Skeletal muscle tissue (tissue), 4 donors: Measurements from ENCODE around the gene GNL1. TPM values are rescaled to one million over a fixed set of nuclear protein-coding genes. Genes with fewer than 3 reads are reported as not detected.
"Not testable (repeated sequence)": the region's sequence is repeated elsewhere in the genome, so short reads cannot be mapped to it uniquely, and the experiment has no call there.

ENCODE experiments used
- H3K27ac ChIP-seq: one replicate; pipeline ENCODE4 v1.7.0; 2013; ENCODE audit warnings: mild to moderate bottlenecking, low read depth, low read length, inconsistent platforms
- H3K27me3 ChIP-seq, 3 donors: one replicate each; pipeline ENCODE4 v1.7.0; 2013; ENCODE audit warnings: low read length in 3 of 3; ENCODE audit not compliant: control insufficient read depth in 3 of 3, insufficient read depth in 3 of 3
- H3K36me3 ChIP-seq, 3 donors: one replicate each; pipeline ENCODE4 v1.7.0; 2013; ENCODE audit warnings: low read length in 3 of 3; ENCODE audit not compliant: control insufficient read depth in 3 of 3, insufficient read depth in 3 of 3
- H3K4me1 ChIP-seq, 3 donors: one replicate each; pipeline ENCODE4 v1.7.0; 2013; ENCODE audit warnings: low read length in 3 of 3, mild to moderate bottlenecking in 3 of 3; ENCODE audit not compliant: control insufficient read depth in 3 of 3, insufficient read depth in 3 of 3
- H3K4me3 ChIP-seq, 3 donors: one replicate each; pipeline ENCODE4 v1.7.0; 2013; ENCODE audit warnings: low read length in 3 of 3
- H3K9ac ChIP-seq, 3 donors: one replicate each; pipeline ENCODE4 v1.7.0; 2013; ENCODE audit warnings: low read length in 3 of 3, mild to moderate bottlenecking in 3 of 3, moderate library complexity in 2 of 3, low read depth in 1 of 3
- H3K9me3 ChIP-seq, 3 donors: one replicate each; pipeline ENCODE4 v1.7.0; 2013; ENCODE audit warnings: low read length in 3 of 3; ENCODE audit not compliant: control insufficient read depth in 3 of 3
- total RNA-seq: library from RNA; depleted of rRNA; stranded (reverse); fragments of >200 nt; gene quantifications from one replicate; pipeline ENCODE4 v1.2.3, GENCODE V29; 2014
- donor health status: Osteomylitis.

The GNL1 gene
- total RNA-seq, 1 donor from 2014 or later, result 22.4 TPM

- no peak overlapping the region for H3K27ac ChIP-seq
- no peak overlapping the region for H3K9ac ChIP-seq
- peaks cover 3 to 14% (median 9%) of the 10 kb centered on the region in 3 donors for H3K4me1 ChIP-seq
- H3K27me3 ChIP-seq, result peaks cover 0 to 6% (median 0%) of the 10 kb centered on the region in 3 donors
- H3K36me3 ChIP-seq, result no peaks in the 10 kb centered on the region
- no peak overlapping the region for H3K4me3 ChIP-seq
- H3K9me3 ChIP-seq, result no peaks in the 10 kb centered on the region
These were observed 18.4 kb downstream of the GNL1 start for GRCh38 chr6:30537931-30538330.

GRCh38 chr6:30533460-30534294 lies 22.6 kb downstream of the GNL1 start:
- Histone ChIP-seq H3K27ac (no peak overlapping the region), H3K9me3 (no peaks in the 10 kb centered on the region), H3K27me3 (no peaks in the 10 kb centered on the region), H3K4me1 (peaks cover 0 to 5% (median 0%) of the 10 kb centered on the region in 3 donors), H3K9ac (no peak overlapping the region), H3K4me3 (no peak overlapping the region), H3K36me3 (no peaks in the 10 kb centered on the region)

- no peak overlapping the region for H3K27ac ChIP-seq
These were observed 26.3 kb downstream of the GNL1 start for GRCh38 chr6:30530014-30530413.

GRCh38 chr6:30529349-30529875 lies 26.9 kb downstream of the GNL1 start:
- H3K4me1 ChIP-seq, H3K9me3 ChIP-seq, H3K27me3 ChIP-seq, H3K27ac ChIP-seq, H3K36me3 ChIP-seq, H3K9ac ChIP-seq, H3K4me3 ChIP-seq: not testable (repeated sequence)

More at GRCh38 chr6:30530014-30530413, 26.3 kb downstream of the GNL1 start:
- Histone ChIP-seq H3K4me1 (peaks cover 0 to 5% (median 2%) of the 10 kb centered on the region in 3 donors), H3K4me3 (no peak overlapping the region), H3K9ac (no peak overlapping the region), H3K27me3 (no peaks in the 10 kb centered on the region), H3K36me3 (no peaks in the 10 kb centered on the region), H3K9me3 (no peaks in the 10 kb centered on the region)

- not testable (repeated sequence) for H3K9me3 ChIP-seq, H3K27me3 ChIP-seq, H3K9ac ChIP-seq, H3K27ac ChIP-seq, H3K4me3 ChIP-seq, H3K36me3 ChIP-seq, H3K4me1 ChIP-seq
These were observed 29.8 kb downstream of the GNL1 start for GRCh38 chr6:30526444-30526843.

- H3K9ac ChIP-seq, H3K4me3 ChIP-seq, H3K36me3 ChIP-seq, H3K27me3 ChIP-seq, H3K4me1 ChIP-seq, H3K9me3 ChIP-seq, H3K27ac ChIP-seq: not testable (repeated sequence)
These were observed 34.3 kb downstream of the GNL1 start for GRCh38 chr6:30521952-30522351.

- not testable (repeated sequence) for H3K36me3 ChIP-seq, H3K4me3 ChIP-seq, H3K9ac ChIP-seq, H3K9me3 ChIP-seq, H3K4me1 ChIP-seq, H3K27me3 ChIP-seq, H3K27ac ChIP-seq
These were observed 35.2 kb downstream of the GNL1 start for GRCh38 chr6:30521082-30521481.

- Histone ChIP-seq H3K9ac (no peak overlapping the region), H3K4me3 (no peak overlapping the region), H3K9me3 (peaks cover 0 to 3% (median 0%) of the 10 kb centered on the region in 3 donors), H3K36me3 (no peaks in the 10 kb centered on the region), H3K27me3 (peaks cover 0 to 3% (median 0%) of the 10 kb centered on the region in 3 donors), H3K27ac (no peak overlapping the region), H3K4me1 (peaks cover 0 to 5% (median 0%) of the 10 kb centered on the region in 3 donors)
These were observed 35.8 kb downstream of the GNL1 start for GRCh38 chr6:30520522-30520921.

- H3K4me3 ChIP-seq, H3K36me3 ChIP-seq, H3K4me1 ChIP-seq, H3K27me3 ChIP-seq, H3K9ac ChIP-seq, H3K9me3 ChIP-seq, H3K27ac ChIP-seq: not testable (repeated sequence)
These were observed 37.7 kb downstream of the GNL1 start for GRCh38 chr6:30518505-30519145.

GRCh38 chr6:30517767-30518504 lies 38.4 kb downstream of the GNL1 start:
- H3K4me1 ChIP-seq, H3K27me3 ChIP-seq, H3K9me3 ChIP-seq, H3K27ac ChIP-seq, H3K9ac ChIP-seq, H3K36me3 ChIP-seq, H3K4me3 ChIP-seq: not testable (repeated sequence)
